SK-N-MC (cell line): ENCODE results near the gene DMBT1.

Experiments
- EZH2 ChIP-seq: fragments of 200-600 bp; sonication (generic); IDR thresholded peaks from one replicate; pipeline ENCODE4 v1.6.1; 2017; ENCODE audit warnings: antibody characterized with exemption
- FOXP2 ChIP-seq: optimal IDR thresholded peaks from 2 replicates; pipeline ENCODE3; 2011; ENCODE audit warnings: mild to moderate bottlenecking, moderate library complexity; ENCODE audit not compliant: insufficient read depth; ENCODE audit errors: extremely low read length, control extremely low read depth
- POLR2AphosphoS5 ChIP-seq: IDR thresholded peaks from 2 replicates; pipeline ENCODE4 v1.6.1; 2012; ENCODE audit warnings: mild to moderate bottlenecking, low read depth, low read length, borderline replicate concordance

DNA sequence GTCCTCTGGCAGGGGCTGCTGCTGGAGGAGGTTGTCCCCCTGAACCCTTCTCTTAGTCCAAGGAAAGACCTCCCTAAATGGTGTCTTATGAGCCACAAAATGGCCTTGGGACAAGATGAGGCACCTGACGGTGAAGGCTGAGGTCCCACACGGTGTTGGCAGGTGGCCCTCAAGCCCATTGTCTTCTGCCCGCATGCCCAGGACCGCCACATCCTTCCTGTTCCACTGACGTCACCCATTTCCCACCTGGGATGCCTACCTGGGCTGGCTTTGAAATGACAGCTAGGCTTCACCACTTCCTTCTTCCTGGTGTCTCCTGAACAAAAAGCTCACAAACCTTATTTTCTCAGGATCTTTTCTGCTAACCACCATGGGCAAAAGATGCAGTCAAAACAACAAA is 2.1 kb upstream of the DMBT1 start:
- TF ChIP-seq POLR2AphosphoS5 (no peak), EZH2 (no peak), FOXP2 (no peak)
